HG02970 (cell line): ENCODE measurements around the gene ANKRD52.

Experiments
- ATAC-seq: cut with Tn5 transposase; IDR thresholded peaks from one replicate; pipeline ENCODE4 v1.9.1; 2021; ENCODE audit warnings: mild to moderate bottlenecking, moderate library complexity, moderate number of reproducible peaks; ENCODE audit not compliant: unreplicated experiment, low FRiP score

The ANKRD52 gene

GRCh38 chr12:56188131-56188777, 69.9 kb downstream of the ANKRD52 start:
- ATAC-seq, result no peak
